HFF-Myc (cell line): ENCODE measurements around the gene CELF5.

ENCODE experiments used
- DNase-seq: peaks from one replicate; pipeline ENCODE4 v3.0.0-alpha.2; 2011; ENCODE audit warnings: low read depth; ENCODE audit errors: extremely low read depth
- H3K4me3 ChIP-seq: replicated peaks from 2 replicates; pipeline ENCODE4 v1.5.1; 2011; ENCODE audit warnings: low read depth, mild to moderate bottlenecking, control low read depth, low read length
- TF ChIP-seq, protein P1 (sequence below): IDR thresholded peaks from 2 replicates; pipeline ENCODE4 v1.5.1; 2012; ENCODE audit warnings: mild to moderate bottlenecking, low read depth, low read length, control low read depth; ENCODE audit errors: missing control alignments

CELF5 gene

DNA sequence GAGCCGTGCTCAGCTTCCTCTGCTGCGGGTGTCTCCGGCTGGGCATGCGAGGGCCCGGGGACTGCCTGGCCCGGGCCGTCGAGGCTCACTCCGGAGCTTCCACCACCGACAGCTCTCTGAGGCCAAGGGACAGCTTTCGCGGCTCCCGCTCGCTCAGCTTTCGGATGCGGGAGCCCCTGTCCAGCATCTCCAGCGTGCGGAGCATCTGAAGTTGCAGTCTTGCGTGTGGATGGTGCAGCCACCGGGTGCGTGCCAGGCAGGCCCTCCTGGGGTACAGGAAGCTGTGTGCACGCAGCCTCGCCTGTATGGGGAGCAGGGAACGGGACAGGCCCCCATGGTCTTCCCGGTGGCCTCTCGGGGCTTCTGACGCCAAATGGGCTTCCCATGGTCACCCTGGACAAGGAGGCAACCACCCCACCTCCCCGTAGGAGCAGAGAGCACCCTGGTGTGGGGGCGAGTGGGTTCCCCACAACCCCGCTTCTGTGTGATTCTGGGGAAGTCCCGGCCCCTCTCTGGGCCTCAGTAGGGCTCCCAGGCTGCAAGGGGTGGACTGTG is 44.6 kb upstream of the CELF5 start:
- DNase-seq: no peak
- TF ChIP-seq, protein P1, sequence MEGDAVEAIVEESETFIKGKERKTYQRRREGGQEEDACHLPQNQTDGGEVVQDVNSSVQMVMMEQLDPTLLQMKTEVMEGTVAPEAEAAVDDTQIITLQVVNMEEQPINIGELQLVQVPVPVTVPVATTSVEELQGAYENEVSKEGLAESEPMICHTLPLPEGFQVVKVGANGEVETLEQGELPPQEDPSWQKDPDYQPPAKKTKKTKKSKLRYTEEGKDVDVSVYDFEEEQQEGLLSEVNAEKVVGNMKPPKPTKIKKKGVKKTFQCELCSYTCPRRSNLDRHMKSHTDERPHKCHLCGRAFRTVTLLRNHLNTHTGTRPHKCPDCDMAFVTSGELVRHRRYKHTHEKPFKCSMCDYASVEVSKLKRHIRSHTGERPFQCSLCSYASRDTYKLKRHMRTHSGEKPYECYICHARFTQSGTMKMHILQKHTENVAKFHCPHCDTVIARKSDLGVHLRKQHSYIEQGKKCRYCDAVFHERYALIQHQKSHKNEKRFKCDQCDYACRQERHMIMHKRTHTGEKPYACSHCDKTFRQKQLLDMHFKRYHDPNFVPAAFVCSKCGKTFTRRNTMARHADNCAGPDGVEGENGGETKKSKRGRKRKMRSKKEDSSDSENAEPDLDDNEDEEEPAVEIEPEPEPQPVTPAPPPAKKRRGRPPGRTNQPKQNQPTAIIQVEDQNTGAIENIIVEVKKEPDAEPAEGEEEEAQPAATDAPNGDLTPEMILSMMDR: no peak
- H3K4me3 ChIP-seq: no peak overlapping the region

DNA sequence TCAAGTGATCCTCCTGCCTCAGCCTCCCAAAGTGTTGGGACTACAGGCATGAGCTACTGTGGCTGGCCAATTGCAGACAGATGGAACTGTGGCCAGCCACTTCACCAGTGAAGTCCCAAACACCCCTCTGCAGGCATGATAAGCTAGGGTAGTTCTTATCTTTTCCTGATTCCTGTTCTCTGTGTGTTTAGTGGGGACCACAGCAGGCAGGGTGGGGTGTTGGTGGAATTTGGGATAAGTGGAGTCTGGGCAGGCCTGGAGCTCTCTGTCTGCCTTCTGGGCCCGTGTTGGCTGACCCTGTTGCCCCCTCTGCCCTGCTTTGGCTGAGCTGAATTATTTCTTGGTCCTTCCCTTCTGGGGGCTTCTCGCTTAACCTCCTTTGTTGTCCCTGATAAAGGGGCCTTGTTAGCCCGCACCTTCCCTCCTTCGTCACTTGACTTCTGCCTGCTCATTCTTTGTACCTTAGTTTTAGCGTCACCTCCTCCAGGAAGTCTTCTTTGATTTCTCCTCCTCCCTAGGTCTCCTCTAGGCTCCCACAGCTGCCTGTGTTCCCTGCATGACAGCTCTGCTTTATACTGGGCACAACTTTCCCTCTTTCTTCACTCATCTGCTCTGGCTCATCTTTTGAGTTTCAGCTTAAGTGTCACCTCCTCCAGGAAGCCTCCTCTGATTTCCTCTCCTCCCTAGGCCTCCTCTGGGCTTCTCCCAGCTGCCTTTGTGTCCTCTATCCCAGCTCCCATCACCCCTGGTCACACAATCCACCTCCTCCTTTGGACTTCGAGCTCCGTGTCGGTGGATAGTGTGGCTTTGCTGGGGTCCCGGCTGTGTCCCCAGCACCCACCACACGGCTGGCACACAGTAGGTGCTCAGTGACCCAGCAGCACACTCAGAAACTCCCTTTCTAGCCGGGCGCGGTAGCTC is 40.5 kb upstream of the CELF5 start:
- TF ChIP-seq, protein P1: no peak
- no peak overlapping the region for H3K4me3 ChIP-seq
- DNase-seq: no peak

DNA sequence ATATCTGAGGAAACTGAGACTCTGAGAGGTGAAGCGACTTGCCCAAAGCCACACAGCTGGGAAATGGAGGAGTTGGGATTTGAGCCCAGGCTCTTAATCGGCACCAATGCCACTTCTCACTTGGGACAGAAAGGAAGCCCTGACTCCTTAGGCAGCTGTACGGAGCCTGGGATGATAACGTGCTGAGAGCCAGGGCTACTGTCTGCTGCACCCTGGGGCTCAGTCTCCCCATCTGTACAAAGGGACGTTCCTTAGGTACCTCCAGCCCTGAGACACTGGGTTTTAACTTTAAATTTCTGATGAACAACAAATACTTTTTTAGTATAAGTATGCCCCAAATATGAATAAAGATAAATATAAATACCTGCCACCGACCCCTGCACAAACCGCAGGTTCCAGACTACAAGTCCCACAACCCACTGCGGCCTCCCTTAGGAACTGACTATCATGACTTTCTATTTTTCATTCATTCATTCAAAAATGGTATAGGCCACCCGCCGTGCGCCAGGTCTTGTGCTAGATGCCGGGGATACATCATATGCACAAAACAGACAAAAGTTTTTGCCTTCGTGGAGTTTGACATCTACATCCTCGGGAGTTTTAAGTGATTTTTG is 39.5 kb upstream of the CELF5 start:
- H3K4me3 ChIP-seq: peak overlapping the region; percentile 92
- TF ChIP-seq, protein P1: no peak
- DNase-seq: no peak

DNA sequence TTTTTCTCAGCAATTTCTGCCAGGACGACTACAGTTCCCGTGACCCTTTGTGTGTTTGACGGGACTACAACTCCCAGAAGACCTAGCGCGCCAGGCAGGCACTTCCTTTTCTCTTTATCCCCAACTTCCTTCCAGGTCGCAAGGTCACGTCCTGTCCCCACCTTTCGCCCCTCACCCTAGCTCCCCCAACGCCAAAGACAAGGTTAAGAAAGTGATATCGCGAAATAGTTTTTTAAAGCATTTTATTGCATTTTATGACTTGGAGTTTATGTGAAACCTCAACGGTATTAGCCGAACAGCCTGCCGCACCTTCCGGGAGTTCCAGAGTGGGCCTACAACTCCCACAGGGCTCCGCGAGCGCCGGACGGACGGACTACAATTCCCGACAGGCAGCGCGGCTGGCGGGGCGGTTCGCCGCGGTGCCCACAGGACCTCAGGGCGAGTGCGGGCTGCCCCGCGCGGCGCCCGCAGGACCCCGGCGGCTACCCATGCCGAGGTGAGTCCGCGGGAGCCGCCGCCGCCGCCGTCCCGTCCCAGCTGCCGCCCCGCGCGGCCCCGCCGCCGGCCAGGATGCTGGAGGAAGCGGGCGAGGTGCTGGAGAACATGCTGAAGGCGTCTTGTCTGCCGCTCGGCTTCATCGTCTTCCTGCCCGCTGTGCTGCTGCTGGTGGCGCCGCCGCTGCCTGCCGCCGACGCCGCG is 38.9 kb upstream of the CELF5 start, which contains the start of gene NCLN:
NCLN (plus strand) TSS at position 470 of the 699 bp plus-strand sequence; CDS start at position 571, 101 bp downstream.
- peak within 1 kb of the TSS; percentile 92 for H3K4me3 ChIP-seq
- DNase-seq: peak; percentile 78
- TF ChIP-seq, protein P1: no peak

DNA sequence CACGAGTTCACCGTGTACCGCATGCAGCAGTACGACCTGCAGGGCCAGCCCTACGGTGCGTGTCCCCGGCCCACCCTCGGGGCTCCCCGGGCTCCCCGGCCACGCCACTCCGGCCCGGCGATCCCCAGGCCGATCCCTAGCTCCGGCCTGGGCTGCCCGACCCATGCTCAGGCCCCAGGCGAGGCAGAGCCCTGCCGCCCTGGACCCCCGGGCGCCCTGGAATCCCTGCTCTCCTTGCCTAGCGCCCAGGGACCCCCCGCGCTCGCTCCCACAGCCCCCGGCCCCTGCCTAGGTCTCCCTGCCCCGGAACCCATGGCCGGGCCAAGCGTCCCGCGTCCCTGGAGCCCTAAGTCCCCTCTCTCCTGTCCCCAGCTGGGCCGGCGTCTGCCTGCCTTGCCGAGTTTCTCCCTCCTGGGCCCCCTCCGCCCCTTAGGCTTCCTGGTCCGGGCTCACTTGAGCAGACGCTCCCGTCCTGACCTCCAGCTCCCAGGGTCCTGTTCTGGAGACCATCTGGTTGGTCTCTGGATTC is 38.2 kb upstream of the CELF5 start:
- H3K4me3 ChIP-seq: peak overlapping the region; percentile 92
- DNase-seq: no peak
- TF ChIP-seq, protein P1: no peak

DNA sequence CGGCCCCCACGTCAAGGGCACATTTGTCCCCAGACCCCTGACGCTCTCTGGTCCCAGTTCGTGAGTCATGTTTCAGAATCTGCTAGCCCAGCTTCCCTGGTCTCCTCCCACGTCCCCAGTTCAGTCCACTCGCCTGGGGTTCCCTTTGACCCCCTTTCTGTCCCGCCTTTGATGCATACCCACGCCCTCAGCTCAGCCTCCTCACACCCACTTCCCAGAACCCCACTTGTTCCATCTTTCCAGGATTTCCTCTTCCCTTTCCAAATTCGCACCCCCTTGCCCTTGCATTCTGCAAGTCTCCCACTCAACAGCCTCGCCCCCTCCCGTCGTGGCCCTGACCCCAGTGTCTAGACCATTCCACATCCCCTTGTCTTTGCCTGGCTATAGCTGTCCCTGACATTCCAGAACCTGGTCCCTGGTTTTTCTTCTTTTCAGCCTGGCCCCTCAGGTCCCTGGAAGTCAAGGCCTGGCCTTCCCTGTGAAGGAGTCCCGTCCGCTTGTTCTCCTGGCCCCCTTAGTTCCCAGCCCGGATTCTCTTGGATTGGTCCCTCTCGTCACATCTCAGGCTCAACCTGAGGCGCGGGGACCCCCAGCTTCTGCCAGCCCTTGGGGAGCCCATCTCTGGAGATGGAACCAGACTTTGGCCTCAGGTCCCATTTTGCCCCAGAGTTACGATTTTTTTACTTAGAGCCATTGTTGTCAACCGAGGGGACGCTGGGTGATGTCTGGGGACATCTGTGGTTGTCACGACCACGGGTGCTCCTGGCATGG is 37.4 kb upstream of the CELF5 start:
- H3K4me3 ChIP-seq: peak overlapping the region; percentile 92
- no peak for DNase-seq
- TF ChIP-seq, protein P1: no peak
